HG02759 (cell line): ENCODE data around the gene NPIPA5.
"Not testable (repeated sequence)": the region's sequence is repeated elsewhere in the genome, so short reads cannot be mapped to it uniquely, and the experiment has no call there.

Experiments
- ATAC-seq: cut with Tn5 transposase; IDR thresholded peaks from one replicate; pipeline ENCODE4 v1.9.1; 2021; ENCODE audit warnings: mild to moderate bottlenecking, moderate library complexity; ENCODE audit not compliant: unreplicated experiment

NPIPA5 gene

DNA sequence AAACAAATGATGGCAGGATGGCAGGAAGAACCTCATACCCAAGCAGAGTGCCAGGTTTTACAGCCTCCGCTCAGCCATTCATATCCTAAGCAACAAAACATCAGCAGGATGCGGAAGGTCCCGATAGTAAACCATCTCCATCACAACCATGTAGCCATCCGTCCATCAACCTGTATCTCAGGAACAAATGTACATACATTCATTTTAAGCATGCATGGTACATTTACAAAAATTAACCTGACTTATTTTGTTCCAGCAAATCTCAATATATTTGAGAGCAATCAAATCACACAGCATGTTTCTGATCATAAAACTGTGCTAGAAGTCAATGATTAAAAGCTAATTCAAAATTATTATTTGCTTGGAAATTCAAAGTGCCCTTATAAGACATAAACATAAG lies at the start of gene NPIPA5:
Gene NPIPA5, minus strand, starts transcription at position 101 of the 400 bp plus-strand sequence. Its CDS starts 0 bp downstream, at position 101.
- not testable (repeated sequence) for ATAC-seq

DNA sequence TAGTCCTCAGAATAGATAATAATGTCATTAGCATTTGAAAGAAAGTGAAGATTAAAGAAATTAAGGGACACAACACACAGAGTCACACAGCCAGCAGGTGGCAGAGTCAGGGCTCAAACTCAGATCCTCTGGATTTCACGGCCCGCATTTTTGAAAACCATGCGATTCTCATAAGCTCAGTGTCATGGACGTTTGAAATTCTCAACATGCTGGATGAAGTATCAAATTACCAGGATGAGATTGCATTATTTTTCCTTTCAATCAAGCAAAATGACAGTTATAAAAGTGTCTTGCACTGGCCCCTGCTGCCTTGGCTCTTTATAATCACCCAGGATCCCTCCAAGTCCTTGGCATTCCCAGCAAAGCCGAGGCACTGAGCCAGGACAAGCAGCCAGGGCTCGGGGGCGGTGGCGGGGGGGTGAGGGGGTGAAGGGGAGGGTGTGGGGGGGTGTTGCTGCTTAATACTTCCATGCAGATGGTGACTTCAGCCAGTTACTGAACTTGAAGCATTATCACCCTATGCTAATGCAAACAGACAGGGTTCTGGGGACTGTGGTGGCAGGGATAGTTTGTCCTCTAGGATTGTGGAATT lies 49.6 kb upstream of the NPIPA5 start:
- no peak for ATAC-seq

DNA sequence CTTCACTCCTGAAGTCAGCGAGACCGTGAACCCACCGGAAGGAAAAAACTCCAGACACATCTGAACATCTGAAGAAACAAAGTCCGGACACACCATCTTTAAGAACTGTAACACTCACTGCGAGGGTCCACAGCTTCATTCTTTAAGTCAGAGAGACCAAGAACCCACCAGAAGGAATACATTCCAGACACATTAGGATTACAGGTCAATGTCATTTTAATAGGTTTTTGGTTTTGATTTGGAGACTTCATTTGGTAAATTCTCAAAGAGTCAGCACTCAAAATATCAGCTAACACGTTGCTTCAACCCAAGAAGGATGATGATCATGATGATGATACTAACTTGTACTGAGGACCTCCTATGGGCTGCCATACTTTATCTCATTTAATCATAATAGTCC lies 48.7 kb upstream of the NPIPA5 start:
- ATAC-seq, result no peak

DNA sequence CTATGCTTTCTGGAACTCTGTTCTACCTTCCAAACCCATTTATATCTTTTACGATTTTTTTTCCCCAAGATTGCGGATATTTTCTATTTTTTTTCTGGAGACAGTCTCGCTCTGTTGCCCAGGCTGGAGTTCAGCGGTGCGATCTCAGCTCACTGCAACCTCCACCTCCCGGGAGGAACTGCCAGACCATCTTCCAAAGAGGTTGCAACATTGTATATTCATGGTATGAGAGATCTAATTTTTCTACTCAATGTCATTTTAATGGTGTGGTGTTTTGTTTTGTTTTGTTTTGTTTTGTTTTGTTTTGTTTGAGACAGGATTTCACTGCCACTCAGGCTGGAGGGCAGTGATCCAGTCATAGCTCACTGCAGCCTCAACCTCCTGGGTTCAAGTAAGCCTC lies 47.8 kb upstream of the NPIPA5 start:
- ATAC-seq, result no peak

DNA sequence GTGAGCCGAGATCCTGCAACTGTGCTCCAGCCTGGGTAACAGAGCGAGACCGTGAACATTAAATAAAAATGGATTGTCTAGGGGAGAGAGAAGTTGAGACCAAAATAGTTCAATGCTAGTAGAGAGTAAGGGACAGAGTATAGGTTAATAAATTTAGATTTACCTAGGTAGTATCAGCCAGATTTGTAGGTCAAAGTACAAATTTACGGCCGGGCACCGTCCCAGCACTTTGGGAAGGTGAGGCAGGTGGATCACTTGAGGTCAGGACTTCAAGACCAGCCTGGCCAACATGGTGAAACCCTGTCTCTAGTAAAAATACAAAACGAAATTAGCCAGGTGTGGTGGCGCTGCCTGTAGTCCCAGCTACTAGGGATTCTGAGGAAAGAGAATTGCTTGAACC lies 44.1 kb upstream of the NPIPA5 start:
- no peak for ATAC-seq

DNA sequence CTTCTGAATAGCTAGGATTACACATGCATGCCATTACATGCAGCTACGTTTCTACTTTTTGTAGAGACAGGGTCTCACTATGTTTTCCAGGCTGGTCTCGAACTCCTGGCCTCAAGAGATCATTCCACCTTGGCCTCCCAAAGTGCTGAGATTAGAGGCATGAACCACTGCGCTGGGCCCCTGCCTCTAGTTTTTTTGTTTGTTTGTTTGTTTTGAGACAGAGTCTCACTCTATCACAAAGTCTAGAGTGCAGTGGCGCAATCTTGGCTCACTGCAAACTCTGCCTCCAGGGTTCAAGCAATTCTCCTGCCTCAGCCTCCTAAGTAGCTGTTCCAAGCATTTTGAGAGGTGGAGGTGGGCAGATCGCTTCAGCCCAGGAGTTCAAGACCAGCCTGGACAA lies 43.6 kb upstream of the NPIPA5 start:
- ATAC-seq, result not testable (repeated sequence)

DNA sequence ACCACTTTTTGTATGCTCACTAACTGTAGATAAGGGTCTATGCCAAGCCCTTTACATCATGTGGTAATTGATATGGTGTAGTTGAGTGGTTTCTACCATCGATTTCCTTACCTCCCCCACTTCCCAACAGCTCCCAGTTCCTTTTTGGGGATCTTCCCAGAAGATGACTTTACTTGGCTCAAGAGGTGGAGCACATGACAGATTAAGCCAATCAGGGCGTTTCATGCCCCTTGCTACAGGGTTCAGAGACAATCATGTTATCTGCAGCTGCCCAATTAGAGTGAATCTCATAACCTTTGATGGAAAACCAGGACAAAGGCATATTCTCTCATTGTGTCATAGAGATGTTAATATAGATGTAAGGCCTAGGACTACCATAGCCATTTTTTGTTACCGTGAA lies 40.1 kb upstream of the NPIPA5 start:
- ATAC-seq, result no peak

DNA sequence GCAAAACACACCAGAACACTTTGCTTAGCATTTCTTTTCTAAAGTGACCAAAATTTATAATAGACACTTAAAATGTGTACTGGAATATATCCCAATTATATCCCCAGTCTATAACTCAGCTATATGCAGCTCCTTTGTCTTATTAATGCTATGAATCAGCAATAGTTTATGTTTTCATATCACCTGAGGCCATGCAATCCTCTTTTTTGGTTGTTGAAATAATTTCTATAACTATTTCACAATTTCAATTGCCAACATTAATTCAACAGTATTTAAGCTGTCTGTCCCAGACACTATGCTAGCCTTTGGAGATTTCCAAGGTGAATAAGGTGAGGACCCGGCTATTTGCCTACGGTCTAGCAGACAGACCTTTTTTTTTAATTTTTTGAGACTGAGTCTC lies 39.1 kb upstream of the NPIPA5 start:
- ATAC-seq, result no peak

DNA sequence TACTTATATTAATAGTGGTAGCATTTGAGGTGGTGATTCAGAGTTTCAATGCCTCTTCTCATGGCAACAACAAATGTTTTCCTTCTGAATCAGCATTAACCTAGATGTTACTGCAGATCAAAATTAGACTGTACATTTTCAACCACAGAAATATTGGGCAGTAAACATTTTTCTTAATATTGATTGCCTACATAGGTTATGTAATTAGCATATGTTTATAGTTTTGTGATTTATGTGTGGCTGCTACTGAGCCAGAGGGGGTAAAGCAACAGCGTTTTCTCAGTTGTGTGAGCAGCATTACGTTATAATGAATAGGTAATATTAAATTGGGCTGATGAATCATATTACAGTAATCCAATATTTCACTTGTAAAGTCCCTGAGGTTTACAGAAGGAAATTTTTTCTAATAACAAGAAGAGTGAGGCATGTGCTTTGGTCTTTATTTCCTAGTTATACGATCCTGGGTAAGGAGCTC lies 37.5 kb upstream of the NPIPA5 start:
- no peak for ATAC-seq

DNA sequence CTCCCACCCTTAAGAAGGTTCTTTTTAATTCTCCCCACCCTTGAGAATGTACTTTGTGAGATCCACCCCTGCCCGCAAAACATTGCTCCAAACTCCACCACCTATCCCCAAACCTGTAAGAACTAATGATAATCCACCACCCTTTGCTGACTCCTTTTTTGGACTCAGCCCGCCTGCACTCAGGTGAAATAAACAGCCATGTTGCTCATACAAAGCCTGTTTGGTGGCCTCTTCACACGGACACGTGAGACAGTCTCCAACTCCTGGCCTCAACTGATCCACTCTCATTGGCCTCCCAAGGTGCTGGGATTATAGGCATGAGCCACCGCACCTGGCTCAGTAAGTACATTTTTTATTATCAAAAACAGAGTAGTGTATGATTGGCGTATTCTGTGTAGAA lies 31.4 kb upstream of the NPIPA5 start:
- not testable (repeated sequence) for ATAC-seq

DNA sequence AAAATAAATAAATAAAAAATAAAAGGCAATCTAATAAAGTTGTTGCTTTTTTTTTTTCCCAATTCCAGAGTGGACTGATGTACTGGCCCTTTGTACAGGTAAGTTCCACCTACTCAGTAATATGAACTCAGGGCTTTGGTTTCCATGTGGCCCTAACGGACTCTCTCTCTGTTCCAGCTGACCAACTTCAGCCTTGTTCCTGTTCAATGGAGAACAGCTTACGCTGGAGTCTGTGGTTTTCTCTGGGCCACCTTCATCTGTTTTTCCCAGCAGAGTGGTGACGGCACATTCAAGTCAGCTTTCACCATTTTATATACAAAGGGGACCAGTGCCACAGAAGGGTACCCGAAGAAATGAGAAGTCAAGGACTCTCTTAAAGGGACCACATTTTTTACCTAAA lies 29.7 kb upstream of the NPIPA5 start:
- not testable (repeated sequence) for ATAC-seq

DNA sequence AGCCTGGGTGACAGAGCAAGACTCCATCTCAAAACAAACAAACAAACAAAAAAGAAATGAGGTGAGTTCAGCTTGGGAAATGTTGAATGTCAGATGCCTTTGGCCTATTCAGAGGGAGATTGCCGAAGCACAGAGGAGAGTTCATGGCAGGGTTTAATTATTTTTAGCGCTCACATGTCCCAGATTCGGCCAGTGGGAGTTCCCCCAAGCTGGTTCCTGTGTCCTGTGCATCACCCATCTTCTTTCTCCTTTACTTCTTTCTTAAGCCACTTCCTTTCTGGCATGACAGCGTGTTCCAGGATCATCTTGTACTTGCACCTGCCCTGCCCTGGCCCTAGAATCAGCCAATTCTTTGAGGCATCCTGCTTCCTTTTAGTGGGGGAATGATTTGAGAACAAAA lies 26.7 kb upstream of the NPIPA5 start:
- ATAC-seq, result no peak

DNA sequence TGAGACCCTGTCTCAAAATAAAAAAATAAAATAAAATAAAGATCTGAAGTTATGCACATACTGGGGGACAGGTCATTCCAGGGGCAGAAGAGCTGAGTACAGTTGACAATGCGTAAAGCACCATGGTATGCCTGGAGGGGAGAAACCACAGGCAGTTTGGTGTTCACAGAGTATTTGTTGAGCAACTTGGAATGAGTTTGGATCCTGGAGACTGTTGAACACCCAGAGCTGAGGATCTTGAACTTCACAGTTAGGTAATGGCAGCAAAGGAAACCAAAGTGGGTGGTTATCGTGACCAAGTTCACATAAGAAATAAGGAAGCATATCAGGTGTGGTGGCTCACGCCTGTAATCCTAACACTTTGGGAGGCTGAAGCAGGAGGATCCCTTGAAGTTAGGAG lies 26.0 kb upstream of the NPIPA5 start:
- ATAC-seq, result not testable (repeated sequence)

DNA sequence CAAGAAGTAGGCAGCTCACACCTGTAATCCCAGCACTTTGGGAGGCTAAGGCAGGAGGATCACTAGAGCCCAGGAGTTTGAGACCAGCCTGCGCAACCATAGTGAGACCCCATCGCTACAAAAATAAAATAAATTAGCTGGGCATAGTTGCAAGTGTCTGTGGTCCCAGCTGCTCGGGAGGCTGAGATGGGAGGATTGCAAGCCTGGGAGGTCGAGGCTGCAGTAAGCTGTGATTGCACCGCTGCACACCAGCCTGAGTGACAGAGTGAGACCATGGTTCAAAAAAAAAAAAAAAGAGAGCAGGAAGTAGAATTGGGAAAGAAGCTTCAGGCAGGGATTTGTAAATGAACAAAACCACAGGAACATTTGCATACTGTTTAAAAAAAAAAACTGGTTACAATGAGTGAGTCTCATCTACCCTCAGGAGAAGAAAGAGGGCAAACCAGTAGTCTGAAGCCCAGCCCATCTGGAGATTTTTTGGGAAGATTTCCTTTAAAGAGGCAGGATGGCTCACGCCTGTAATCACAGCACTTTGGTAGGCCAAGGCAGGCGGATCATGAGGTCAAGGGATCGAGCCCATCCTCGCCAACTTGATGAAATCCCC lies 25.4 kb upstream of the NPIPA5 start:
- no peak for ATAC-seq

DNA sequence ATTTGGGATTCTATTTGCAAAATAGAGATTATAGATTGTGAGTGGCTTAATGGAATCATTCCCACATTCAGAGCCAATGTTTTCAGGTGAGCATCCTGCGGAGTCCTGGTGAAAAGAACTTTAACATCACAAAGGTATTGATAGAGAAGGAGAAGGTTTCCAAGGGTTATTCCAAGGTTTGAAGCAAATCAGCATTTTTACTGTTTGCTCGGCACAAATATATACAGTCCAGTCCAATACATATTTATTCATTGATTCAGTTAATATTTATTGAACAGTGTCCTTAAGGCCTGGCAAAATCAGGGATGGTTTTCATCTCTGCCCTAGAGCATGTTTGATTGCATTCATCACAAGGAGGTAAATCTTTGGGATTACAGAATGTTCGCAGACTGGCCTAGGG lies 23.9 kb upstream of the NPIPA5 start:
- no peak for ATAC-seq

DNA sequence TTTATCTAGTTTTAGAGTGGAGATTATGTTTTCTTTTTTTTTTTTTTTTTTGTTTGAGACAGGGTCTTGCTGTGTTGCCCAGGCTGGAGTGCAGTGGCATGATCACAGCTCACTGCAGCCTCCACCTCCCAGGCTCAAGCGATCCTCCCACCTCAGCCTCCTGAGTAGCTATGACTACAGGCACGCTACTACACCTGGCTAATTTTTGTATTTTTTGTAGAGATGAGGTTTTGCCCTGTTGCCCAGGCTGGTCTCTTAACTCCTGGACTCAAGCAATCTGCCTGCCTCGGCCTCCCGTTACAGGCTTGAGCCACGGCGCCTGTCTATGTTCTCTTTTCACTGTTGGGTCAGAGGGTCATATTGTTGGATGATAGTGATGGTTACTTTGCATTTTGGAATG lies 22.2 kb upstream of the NPIPA5 start:
- ATAC-seq, result not testable (repeated sequence)

DNA sequence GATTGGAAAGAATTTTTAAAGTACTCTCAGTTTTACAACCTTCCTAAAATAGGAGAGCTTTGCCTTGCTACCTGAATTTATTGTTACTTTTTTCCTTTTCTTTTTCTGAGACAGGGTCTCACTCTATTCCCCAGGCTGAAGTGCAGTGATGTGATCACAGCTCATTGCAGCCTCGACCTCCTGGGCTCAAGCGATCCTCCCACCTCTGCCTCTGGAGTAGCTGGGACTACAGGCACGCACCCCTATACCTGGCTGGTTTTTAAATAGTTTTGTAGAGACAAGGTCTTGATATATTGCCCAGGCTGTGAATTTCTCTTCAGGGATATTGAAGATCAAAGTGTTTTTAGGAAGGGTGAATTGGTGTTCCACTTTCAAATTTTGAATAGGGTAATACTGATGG lies 21.2 kb upstream of the NPIPA5 start:
- no peak for ATAC-seq

DNA sequence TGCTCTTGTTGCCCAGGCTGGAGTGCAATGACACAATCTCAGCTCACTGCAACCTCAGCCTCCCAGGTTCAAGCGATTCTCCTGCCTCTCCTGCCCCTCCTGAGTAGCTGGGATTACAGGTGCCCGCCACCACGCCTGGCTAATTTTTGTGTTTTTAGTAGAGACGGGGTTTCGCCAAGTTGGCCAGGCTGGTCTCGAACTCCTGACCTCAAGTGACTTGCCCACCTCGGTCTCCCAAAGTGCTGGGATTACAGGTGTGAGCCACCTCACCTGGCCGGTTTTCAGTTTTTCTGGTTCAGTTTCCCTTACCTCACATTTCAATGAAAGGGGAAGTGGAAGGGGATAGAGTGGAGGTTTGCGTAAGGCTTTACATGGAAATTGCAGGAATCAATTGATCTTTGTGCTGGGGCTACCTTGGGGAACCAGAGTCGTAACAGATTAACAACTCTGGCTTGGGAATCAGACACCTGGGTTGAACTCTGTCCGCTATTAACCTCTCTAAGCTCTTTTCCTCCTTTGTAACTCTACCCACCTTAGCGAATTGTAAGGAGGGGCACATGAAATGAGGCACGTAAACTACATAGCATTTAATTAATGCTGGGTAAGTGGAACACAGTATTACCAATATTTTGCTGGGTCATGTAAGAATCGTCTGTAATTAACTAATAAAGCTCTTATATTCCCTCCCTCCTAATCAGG lies 20.7 kb upstream of the NPIPA5 start:
- ATAC-seq, result no peak

DNA sequence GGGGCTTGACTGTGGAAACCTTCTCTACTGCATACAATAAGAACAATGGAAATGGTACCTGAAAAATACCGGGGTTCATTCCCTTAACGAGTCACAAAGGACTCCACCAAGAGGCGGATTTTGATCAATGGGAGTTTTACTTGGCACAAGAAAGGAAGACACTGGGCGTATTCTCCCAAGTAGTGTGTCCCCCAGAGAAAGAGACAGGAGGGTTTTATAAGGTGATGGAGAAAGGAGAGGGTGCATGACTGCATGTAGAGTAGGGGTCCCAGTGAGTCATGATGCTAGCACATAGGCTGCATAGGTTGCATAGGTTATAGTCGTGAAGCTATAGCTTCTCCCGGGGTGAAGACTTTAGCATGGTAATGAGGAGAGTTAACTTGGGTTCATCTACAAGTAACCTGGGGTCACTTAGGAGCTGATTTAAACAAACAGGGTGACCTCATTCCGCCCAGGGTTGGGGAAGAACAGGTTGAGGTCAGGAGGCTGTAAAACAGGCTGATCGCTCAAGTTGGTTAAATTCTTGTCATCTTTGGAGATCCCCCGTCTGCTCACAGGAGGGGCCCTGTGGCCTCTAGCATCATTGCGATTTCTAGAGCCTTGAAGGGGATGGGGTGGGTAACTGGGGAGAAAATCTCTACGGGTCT lies 19.0 kb upstream of the NPIPA5 start:
- ATAC-seq, result no peak

DNA sequence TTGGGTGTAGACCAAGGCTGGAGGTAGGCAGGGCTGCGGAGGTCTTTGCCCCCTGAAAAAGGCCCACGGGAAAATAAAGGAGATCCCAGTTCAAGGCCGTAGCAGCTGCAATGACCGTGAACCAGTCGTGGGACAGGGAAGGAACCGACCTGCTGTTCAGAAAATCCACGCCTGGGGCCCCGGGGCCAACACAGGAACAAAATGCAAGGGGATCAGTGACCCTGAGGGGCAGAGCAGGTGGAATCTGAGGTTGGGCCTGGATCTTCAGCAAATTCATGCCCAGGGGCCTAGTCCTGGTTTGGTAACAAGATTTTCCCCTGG lies 18.4 kb upstream of the NPIPA5 start:
- ATAC-seq, result not testable (repeated sequence)

DNA sequence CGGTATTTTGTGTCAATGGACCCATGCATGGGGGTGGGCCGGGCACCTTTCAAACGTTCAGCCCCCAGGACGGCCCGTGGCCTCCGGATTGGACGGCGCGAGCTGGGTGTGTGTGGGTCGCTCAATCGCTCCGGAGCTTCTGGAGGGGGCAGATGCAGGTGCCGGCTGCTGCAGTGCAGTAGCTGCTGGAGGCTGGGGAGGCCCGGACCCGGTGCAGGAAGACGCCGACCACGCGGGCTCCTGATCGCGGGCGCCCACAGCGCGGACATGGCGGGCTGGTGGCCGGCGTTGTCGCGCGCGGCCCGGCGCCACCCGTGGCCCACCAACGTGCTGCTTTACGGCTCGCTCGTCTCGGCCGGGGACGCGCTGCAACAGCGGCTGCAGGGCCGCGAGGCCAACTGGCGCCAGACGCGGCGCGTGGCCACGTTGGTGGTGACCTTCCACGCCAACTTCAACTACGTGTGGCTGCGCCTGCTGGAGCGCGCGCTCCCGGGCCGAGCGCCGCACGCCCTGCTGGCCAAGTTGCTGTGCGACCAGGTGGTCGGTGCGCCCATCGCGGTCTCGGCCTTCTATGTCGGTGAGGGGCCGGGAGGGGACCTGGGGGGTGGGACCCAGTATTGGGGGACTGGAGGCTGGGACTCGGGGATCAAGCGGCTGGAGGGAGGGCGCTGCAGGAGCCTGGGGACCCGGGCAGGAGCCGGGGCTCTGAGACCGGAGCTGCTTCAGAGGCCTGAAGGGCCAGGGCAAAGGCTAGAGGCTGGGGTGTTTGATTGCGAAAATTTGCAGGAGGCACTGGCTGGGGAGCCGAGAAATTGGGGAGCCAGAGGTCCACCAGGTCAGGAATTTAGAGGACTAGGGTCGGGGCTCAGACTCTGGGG lies 17.8 kb upstream of the NPIPA5 start, which contains the start of gene MPV17L:
Gene MPV17L, plus strand, starts transcription at position 124 of the 878 bp plus-strand sequence. Its CDS starts 144 bp downstream, at position 268.
- not testable (repeated sequence) for ATAC-seq
